Osteoblast (primary cell): ENCODE data around the gene MX2. TPM values are rescaled to one million over a fixed set of nuclear protein-coding genes. Genes with fewer than 3 reads are reported as not detected.

ENCODE experiments used
- DNase-seq: peaks from one replicate; pipeline ENCODE4 v3.0.0; 2011; ENCODE audit warnings: low spot score, mixed read lengths; ENCODE audit not compliant: insufficient read length; ENCODE audit errors: missing footprints
- H2AFZ ChIP-seq: 2 replicates; pipeline ENCODE4 v1.6.0; 2011; ENCODE audit warnings: mild to moderate bottlenecking, low read length
- H3K27ac ChIP-seq: 2 replicates; pipeline ENCODE4 v1.5.1; 2011; ENCODE audit warnings: mild to moderate bottlenecking, low read depth, low read length, moderate library complexity
- H3K27me3 ChIP-seq: 2 replicates; pipeline ENCODE4 v1.6.0; 2012; ENCODE audit warnings: mild to moderate bottlenecking, control low read depth, inconsistent platforms, low read length, moderate library complexity; ENCODE audit not compliant: insufficient read depth
- H3K36me3 ChIP-seq: 2 replicates; pipeline ENCODE4 v1.5.1; 2011; ENCODE audit warnings: mild to moderate bottlenecking, low read length, control low read depth, moderate library complexity; ENCODE audit not compliant: insufficient read depth
- H3K4me1 ChIP-seq: 2 replicates; pipeline ENCODE4 v1.5.1; 2011; ENCODE audit warnings: mild to moderate bottlenecking, low read length, control low read depth, moderate library complexity; ENCODE audit not compliant: insufficient read depth
- H3K4me2 ChIP-seq: 2 replicates; pipeline ENCODE4 v1.6.0; 2011; ENCODE audit warnings: mild to moderate bottlenecking, low read length; ENCODE audit not compliant: insufficient read depth
- H3K4me3 ChIP-seq: fragments of 200-600 bp; sonication (generic); 3 replicates; pipeline ENCODE4 v1.5.1; 2012; ENCODE audit warnings: mild to moderate bottlenecking, low read length, inconsistent platforms; ENCODE audit not compliant: insufficient read depth
- H3K79me2 ChIP-seq: 2 replicates; pipeline ENCODE4 v1.6.0; 2012; ENCODE audit warnings: mild to moderate bottlenecking, low read length, control low read depth, inconsistent platforms; ENCODE audit not compliant: insufficient read depth
- H3K9me3 ChIP-seq: 2 replicates; pipeline ENCODE4 v1.5.1; 2011; ENCODE audit warnings: low read depth, low read length, control low read depth
- H4K20me1 ChIP-seq: 2 replicates; pipeline ENCODE4 v1.6.0; 2012; ENCODE audit warnings: mild to moderate bottlenecking, low read length, control low read depth; ENCODE audit not compliant: insufficient read depth
- CTCF ChIP-seq: IDR thresholded peaks from 2 replicates; pipeline ENCODE4 v1.5.1; 2011; ENCODE audit warnings: mild to moderate bottlenecking, low read depth, low read length, moderate library complexity; ENCODE audit errors: extremely low read depth
- total RNA-seq: library from RNA; depleted of rRNA; stranded (reverse); fragments of >200 nt; gene quantifications from 2 replicates; pipeline ENCODE4 v1.2.3, GENCODE V29; 2012

The MX2 gene
- total RNA-seq, 1 donor = 14.5 TPM

GRCh38 chr21:41366522-41367151 lies 4.8 kb downstream of the MX2 start:
- peaks cover 6% of the 10 kb centered on the region for H3K27me3 ChIP-seq
- DNase-seq = no peak
- no peak for TF ChIP-seq CTCF
- H3K9me3 ChIP-seq = no peaks in the 10 kb centered on the region
- H3K4me2 ChIP-seq = no peak overlapping the region
- peaks cover 10% of the 10 kb centered on the region for H3K4me1 ChIP-seq
- no peaks in the 10 kb centered on the region for H4K20me1 ChIP-seq
- no peak overlapping the region for H3K4me3 ChIP-seq
- H3K27ac ChIP-seq = no peak overlapping the region
- no peaks in the 10 kb centered on the region for H3K36me3 ChIP-seq
- no peaks in the 10 kb centered on the region for H3K79me2 ChIP-seq
- no peak overlapping the region for H2AFZ ChIP-seq

- no peak overlapping the region for H3K27ac ChIP-seq
- TF ChIP-seq CTCF = no peak
- no peaks in the 10 kb centered on the region for H3K79me2 ChIP-seq
- H3K9me3 ChIP-seq = no peaks in the 10 kb centered on the region
- no peak overlapping the region for H2AFZ ChIP-seq
- no peak overlapping the region for H3K4me3 ChIP-seq
- H3K4me1 ChIP-seq = peaks cover 4% of the 10 kb centered on the region
- no peak for DNase-seq
- peaks cover 6% of the 10 kb centered on the region for H3K27me3 ChIP-seq
- no peaks in the 10 kb centered on the region for H4K20me1 ChIP-seq
- no peaks in the 10 kb centered on the region for H3K36me3 ChIP-seq
- H3K4me2 ChIP-seq = no peak overlapping the region
These were observed 5.6 kb downstream of the MX2 start for GRCh38 chr21:41367301-41367944.

- Histone ChIP-seq H2AFZ (no peak overlapping the region), H3K9me3 (no peaks in the 10 kb centered on the region), H3K4me1 (peaks cover 3% of the 10 kb centered on the region), H3K27me3 (peaks cover 6% of the 10 kb centered on the region), H4K20me1 (no peaks in the 10 kb centered on the region), H3K4me3 (no peak overlapping the region), H3K4me2 (no peak overlapping the region), H3K27ac (no peak overlapping the region), H3K79me2 (no peaks in the 10 kb centered on the region), H3K36me3 (no peaks in the 10 kb centered on the region)
- DNase-seq = no peak
- no peak for TF ChIP-seq CTCF
These were observed 6.3 kb downstream of the MX2 start for GRCh38 chr21:41367945-41368734.

- no peaks in the 10 kb centered on the region for H3K36me3 ChIP-seq
- peak overlapping the region; percentile 40 for H3K4me3 ChIP-seq
- no peaks in the 10 kb centered on the region for H4K20me1 ChIP-seq
- TF ChIP-seq CTCF = no peak
- no peak for DNase-seq
- H3K9me3 ChIP-seq = no peaks in the 10 kb centered on the region
- H3K27me3 ChIP-seq = peaks cover 6% of the 10 kb centered on the region
- H3K27ac ChIP-seq = no peak overlapping the region
- no peak overlapping the region for H2AFZ ChIP-seq
- peaks cover 3% of the 10 kb centered on the region for H3K4me1 ChIP-seq
- H3K4me2 ChIP-seq = peak overlapping the region; percentile 60
- no peaks in the 10 kb centered on the region for H3K79me2 ChIP-seq
These were observed 6.9 kb downstream of the MX2 start for GRCh38 chr21:41368735-41369104.
